Astrocyte of the spinal cord (primary cell): ENCODE data around the gene PMEPA1.

ENCODE experiments used
- DNase-seq: peaks from one replicate; pipeline ENCODE4 v3.0.0; 2011; ENCODE audit warnings: low read depth, low spot score
- H3K4me3 ChIP-seq: 2 replicates; pipeline ENCODE4 v1.5.1; 2011; ENCODE audit warnings: low read depth, mild to moderate bottlenecking, low read length, moderate library complexity
- in situ Hi-C: cut with HindIII; loops from 2 replicates; pipeline ENCODE4 v1.10.0; 2017; ENCODE audit warnings: low sequenced_read_pairs
- TF ChIP-seq, protein P1 (sequence below): IDR thresholded peaks from 2 replicates; pipeline ENCODE4 v1.5.1; 2012; ENCODE audit warnings: low read depth, mild to moderate bottlenecking, low read length, inconsistent platforms

Gene PMEPA1

GRCh38 chr20:57628047-57628961, 81.5 kb downstream of the PMEPA1 start:
- TF ChIP-seq, protein P1, sequence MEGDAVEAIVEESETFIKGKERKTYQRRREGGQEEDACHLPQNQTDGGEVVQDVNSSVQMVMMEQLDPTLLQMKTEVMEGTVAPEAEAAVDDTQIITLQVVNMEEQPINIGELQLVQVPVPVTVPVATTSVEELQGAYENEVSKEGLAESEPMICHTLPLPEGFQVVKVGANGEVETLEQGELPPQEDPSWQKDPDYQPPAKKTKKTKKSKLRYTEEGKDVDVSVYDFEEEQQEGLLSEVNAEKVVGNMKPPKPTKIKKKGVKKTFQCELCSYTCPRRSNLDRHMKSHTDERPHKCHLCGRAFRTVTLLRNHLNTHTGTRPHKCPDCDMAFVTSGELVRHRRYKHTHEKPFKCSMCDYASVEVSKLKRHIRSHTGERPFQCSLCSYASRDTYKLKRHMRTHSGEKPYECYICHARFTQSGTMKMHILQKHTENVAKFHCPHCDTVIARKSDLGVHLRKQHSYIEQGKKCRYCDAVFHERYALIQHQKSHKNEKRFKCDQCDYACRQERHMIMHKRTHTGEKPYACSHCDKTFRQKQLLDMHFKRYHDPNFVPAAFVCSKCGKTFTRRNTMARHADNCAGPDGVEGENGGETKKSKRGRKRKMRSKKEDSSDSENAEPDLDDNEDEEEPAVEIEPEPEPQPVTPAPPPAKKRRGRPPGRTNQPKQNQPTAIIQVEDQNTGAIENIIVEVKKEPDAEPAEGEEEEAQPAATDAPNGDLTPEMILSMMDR: no peak
- in situ Hi-C loops: no loop called here
- peak; percentile 41 for DNase-seq
- H3K4me3 ChIP-seq: no peak overlapping the region

GRCh38 chr20:57627339-57627738, 82.5 kb downstream of the PMEPA1 start:
- TF ChIP-seq, protein P1: no peak
- H3K4me3 ChIP-seq: no peak overlapping the region
- in situ Hi-C loops: no loop called here
- no peak for DNase-seq

- in situ Hi-C loops: no loop called here
- TF ChIP-seq, protein P1: no peak
- H3K4me3 ChIP-seq: no peak overlapping the region
- no peak for DNase-seq
Observed at GRCh38 chr20:57625978-57626377, 83.8 kb downstream of the PMEPA1 start.

DNA sequence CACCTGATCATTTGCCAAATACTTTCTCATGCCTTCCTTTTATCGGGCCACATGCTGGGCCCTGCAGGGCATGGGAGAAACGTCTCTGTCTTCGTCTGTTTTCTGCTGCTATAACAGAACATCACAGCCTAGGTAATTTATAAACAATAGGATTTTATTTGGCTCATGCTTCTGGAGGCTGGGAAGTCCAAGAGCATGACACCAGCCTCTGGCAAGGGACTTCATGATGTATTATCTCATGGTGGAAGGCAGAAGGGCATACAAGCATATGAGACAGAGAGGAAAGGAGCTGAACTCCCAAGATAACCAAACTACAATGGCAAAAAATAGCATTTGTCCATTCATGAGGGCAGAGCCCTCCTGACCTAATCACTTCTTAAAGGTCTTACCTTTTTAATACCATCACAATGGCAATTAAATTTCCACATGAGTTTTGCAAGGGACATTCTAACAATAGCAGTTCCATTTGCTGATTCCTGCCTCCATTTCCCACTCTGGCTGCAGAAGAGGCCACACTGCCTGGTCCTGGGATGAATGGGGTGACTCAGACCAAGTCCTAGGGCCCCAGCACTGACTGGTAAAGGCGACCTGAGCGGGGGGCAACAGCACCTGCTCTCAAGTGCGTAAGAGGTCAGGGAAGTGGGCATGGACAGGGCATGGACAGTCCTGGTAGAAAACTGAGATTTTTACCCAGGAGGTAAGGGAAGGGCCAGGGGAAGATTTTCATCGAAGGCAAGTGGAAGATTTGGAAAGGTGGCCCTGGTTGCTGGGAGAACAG, 84.4 kb downstream of the PMEPA1 start:
- TF ChIP-seq, protein P1: no peak
- no peak overlapping the region for H3K4me3 ChIP-seq
- DNase-seq: no peak
- in situ Hi-C loops: no loop called here

- TF ChIP-seq, protein P1: no peak
- H3K4me3 ChIP-seq: no peak overlapping the region
- in situ Hi-C loops: no loop called here
- DNase-seq: no peak
Observed at GRCh38 chr20:57624124-57624523, 85.7 kb downstream of the PMEPA1 start.

- TF ChIP-seq, protein P1: peak; percentile 93
- in situ Hi-C loops: no loop called here
- H3K4me3 ChIP-seq: no peak overlapping the region
- DNase-seq: peak; percentile 71
Observed at GRCh38 chr20:57622579-57623381, 87.0 kb downstream of the PMEPA1 start.
